ENCODE results near the gene DNAJC9. TPM values are rescaled to one million over a fixed set of nuclear protein-coding genes. Genes with fewer than 3 reads are reported as not detected.

Gene DNAJC9
- total RNA-seq = 7.1 and 7.7 TPM in 2 replicates

GRCh38 chr10:73246646-73247508 is at the start of gene DNAJC9:
DNAJC9 (minus strand) TSS chr10:73247255; CDS start chr10:73247189, 66 bp downstream.

GRCh38 chr10:73252445-73253224 is 5.6 kb upstream of the DNAJC9 start, which contains the start of gene MRPS16:
MRPS16 (minus strand) TSS chr10:73252644; CDS start chr10:73252482, 162 bp downstream.

Other genes starting within 250 kb of the DNAJC9 start
- 153 and 163 TPM in 2 replicates for gene P4HA1, start 150.4 kb downstream of the DNAJC9 start, total RNA-seq
- 1.0 and 1.7 TPM in 2 replicates for gene NUDT13, start 136.8 kb downstream of the DNAJC9 start, total RNA-seq
- gene ECD, start 79.2 kb downstream of the DNAJC9 start, total RNA-seq = 19.3 and 22.0 TPM in 2 replicates
- 12.2 and 13.2 TPM in 2 replicates for gene FAM149B1, start 79.1 kb downstream of the DNAJC9 start, total RNA-seq
- 26.1 and 31.6 TPM in 2 replicates for gene MRPS16, start 5.4 kb upstream of the DNAJC9 start, total RNA-seq
- gene CFAP70, start 111.6 kb upstream of the DNAJC9 start, total RNA-seq = 0.50 and 1.2 TPM in 2 replicates
- gene ANXA7, start 166.8 kb upstream of the DNAJC9 start, total RNA-seq = 55.0 and 56.0 TPM in 2 replicates
- gene MSS51, start 186.3 kb upstream of the DNAJC9 start, total RNA-seq = 0.68 and 0.94 TPM in 2 replicates
- gene PPP3CB, start 248.8 kb upstream of the DNAJC9 start, total RNA-seq = 34.5 and 40.9 TPM in 2 replicates